ENCODE results near the gene TOMM70.
"Not testable (repeated sequence)": the region's sequence is repeated elsewhere in the genome, so short reads cannot be mapped to it uniquely, and the experiment has no call there.

TOMM70 gene

GRCh38 chr3:100400780-100401673 is at the start of gene TOMM70, which contains the start of gene LNP1:
TSS of gene TOMM70 (minus strand) at chr3:100401089. CDS start at chr3:100400949, 140 bp downstream.
TSS of gene LNP1 (plus strand) at chr3:100401539. CDS start at chr3:100429730, 28,191 bp downstream.
- DNase-seq, result peak; percentile 95

- DNase-seq, result no peak
Measured at GRCh38 chr3:100449214-100449613, 48.3 kb upstream of the TOMM70 start.

GRCh38 chr3:100448079-100448478 is 47.2 kb upstream of the TOMM70 start:
- no peak for DNase-seq

- not testable (repeated sequence) for DNase-seq
Measured at GRCh38 chr3:100447067-100447466, 46.2 kb upstream of the TOMM70 start.

- no peak for DNase-seq
Measured at GRCh38 chr3:100443690-100444089, 42.8 kb upstream of the TOMM70 start.

- no peak for DNase-seq
Measured at GRCh38 chr3:100440895-100441294, 40.0 kb upstream of the TOMM70 start.

GRCh38 chr3:100438623-100438974 is 37.7 kb upstream of the TOMM70 start:
- DNase-seq, result no peak

GRCh38 chr3:100437721-100438622 is 37.1 kb upstream of the TOMM70 start:
- no peak for DNase-seq

- no peak for DNase-seq
Measured at GRCh38 chr3:100436951-100437350, 36.1 kb upstream of the TOMM70 start.

- DNase-seq, result no peak
Measured at GRCh38 chr3:100429187-100429716, 28.4 kb upstream of the TOMM70 start.

GRCh38 chr3:100427699-100428098 is 26.8 kb upstream of the TOMM70 start:
- no peak for DNase-seq

GRCh38 chr3:100426067-100426682 is 25.3 kb upstream of the TOMM70 start:
- DNase-seq, result no peak

- DNase-seq, result no peak
Measured at GRCh38 chr3:100425316-100425715, 24.4 kb upstream of the TOMM70 start.

GRCh38 chr3:100424261-100424660 is 23.4 kb upstream of the TOMM70 start:
- no peak for DNase-seq

GRCh38 chr3:100423611-100424010 is 22.7 kb upstream of the TOMM70 start:
- DNase-seq, result no peak

- DNase-seq, result no peak
Measured at GRCh38 chr3:100420885-100421284, 20.0 kb upstream of the TOMM70 start.

- no peak for DNase-seq
Measured at GRCh38 chr3:100419406-100419805, 18.5 kb upstream of the TOMM70 start.

GRCh38 chr3:100416863-100417262 is 16.0 kb upstream of the TOMM70 start:
- DNase-seq, result no peak

GRCh38 chr3:100416176-100416575 is 15.3 kb upstream of the TOMM70 start:
- DNase-seq, result no peak

- DNase-seq, result no peak
Measured at GRCh38 chr3:100413613-100414012, 12.7 kb upstream of the TOMM70 start.

GRCh38 chr3:100412912-100413590 is 12.2 kb upstream of the TOMM70 start:
- DNase-seq, result no peak

All from activated CD8-positive, alpha-beta memory T cell treated with anti-CD3 and anti-CD28 coated beads, Interleukin-2, amount 50 U/mL, for 48 hours (primary cell).